Measurements from ENCODE around the gene NFKBIL1.

The NFKBIL1 gene

DNA sequence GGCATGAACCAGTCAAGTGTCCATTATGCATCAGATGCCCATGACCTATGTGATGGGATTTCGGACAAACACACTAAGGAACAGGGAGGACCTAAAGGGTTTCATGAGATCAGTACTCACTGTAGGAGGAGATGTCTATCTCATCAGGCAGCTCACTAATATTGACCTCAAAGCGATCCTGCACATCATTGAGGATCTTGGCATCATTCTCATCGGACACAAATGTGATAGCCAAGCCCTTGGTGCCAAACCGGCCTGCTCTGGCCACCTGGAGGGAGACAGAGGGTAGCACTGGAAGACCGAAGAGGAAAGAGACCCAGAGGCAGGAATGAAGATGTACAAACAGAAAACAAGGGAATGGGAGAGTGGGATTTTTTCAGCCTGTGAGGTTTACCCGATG is 16.7 kb upstream of the NFKBIL1 start:
- in situ Hi-C loops (cut with MboI; ENCODE audit: low sequenced_read_pairs, unreplicated experiment): no loop called here
- DNase-seq (ENCODE audit: low spot score): no peak
- TF ChIP-seq, protein P1, sequence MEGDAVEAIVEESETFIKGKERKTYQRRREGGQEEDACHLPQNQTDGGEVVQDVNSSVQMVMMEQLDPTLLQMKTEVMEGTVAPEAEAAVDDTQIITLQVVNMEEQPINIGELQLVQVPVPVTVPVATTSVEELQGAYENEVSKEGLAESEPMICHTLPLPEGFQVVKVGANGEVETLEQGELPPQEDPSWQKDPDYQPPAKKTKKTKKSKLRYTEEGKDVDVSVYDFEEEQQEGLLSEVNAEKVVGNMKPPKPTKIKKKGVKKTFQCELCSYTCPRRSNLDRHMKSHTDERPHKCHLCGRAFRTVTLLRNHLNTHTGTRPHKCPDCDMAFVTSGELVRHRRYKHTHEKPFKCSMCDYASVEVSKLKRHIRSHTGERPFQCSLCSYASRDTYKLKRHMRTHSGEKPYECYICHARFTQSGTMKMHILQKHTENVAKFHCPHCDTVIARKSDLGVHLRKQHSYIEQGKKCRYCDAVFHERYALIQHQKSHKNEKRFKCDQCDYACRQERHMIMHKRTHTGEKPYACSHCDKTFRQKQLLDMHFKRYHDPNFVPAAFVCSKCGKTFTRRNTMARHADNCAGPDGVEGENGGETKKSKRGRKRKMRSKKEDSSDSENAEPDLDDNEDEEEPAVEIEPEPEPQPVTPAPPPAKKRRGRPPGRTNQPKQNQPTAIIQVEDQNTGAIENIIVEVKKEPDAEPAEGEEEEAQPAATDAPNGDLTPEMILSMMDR (IDR thresholded peaks at IDR 0.05; ENCODE audit: borderline replicate concordance, control extremely low read depth, extremely low read depth, insufficient read depth, missing control alignments): no peak

DNA sequence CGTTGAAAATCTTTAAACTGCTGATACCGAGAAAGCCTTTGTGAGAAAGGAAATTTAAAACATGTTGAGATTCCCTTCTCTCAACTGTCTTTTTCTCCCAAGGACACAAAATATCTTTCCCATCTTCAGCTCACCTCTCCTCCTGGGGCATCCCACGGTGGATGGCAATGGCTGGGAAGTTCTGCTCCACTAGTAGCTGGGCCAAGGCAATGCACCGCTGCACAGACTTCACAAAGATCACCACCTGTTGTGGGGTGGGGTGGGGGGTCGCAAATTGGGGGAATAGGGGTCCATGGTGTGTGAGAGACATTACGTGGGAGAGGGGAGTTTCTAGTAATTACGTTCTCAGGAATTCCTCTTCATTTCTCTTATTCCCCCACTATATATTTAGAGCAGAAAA is 16.2 kb upstream of the NFKBIL1 start:
- in situ Hi-C loops (cut with MboI; ENCODE audit: low sequenced_read_pairs, unreplicated experiment): no loop called here
- DNase-seq (ENCODE audit: low spot score): no peak
- TF ChIP-seq, protein P1 (IDR thresholded peaks at IDR 0.05; ENCODE audit: borderline replicate concordance, control extremely low read depth, extremely low read depth, insufficient read depth, missing control alignments): no peak

DNA sequence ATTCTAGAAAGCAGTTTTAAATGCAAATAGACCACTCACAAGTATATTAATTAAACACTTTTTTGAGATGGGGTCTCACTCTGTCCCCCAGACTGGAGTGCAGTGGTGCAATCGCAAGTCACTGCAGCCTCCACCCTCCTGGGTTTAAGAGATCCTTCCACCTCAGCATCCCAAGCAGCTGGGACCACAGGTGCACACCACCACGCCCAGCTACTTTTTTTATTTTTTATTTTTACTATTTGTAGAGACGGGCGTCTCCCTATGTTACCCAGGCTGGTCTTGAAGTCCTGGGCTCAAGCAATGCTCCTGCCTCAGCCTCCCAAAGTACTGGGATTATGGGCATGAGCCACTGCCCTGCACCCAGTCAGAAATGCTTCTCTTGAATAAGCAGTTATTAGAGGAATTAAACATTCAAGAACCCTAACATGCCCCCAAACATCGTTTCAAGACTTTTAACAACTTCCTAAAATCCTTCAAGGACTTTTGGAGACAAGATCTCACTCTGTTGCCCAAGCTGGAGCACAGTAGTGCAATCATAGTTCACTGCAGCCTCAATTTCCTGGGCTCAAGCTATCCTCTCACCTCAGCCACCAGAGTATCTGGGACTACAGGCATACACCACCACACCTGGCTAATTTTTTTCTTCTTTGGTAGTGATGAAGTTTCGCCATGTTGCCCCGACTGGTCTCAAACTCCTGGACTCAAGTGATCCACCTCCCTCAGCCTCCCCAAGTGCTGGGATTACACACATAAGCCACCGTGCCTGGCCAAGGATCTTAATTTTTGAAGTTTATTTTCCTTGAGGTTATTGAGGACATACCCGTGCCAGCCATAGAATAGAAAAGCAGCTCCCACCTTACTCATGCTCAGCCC is 15.4 kb upstream of the NFKBIL1 start:
- DNase-seq (ENCODE audit: low spot score): no peak
- in situ Hi-C loops (cut with MboI; ENCODE audit: low sequenced_read_pairs, unreplicated experiment): no loop called here
- TF ChIP-seq, protein P1 (IDR thresholded peaks at IDR 0.05; ENCODE audit: borderline replicate concordance, control extremely low read depth, extremely low read depth, insufficient read depth, missing control alignments): no peak

DNA sequence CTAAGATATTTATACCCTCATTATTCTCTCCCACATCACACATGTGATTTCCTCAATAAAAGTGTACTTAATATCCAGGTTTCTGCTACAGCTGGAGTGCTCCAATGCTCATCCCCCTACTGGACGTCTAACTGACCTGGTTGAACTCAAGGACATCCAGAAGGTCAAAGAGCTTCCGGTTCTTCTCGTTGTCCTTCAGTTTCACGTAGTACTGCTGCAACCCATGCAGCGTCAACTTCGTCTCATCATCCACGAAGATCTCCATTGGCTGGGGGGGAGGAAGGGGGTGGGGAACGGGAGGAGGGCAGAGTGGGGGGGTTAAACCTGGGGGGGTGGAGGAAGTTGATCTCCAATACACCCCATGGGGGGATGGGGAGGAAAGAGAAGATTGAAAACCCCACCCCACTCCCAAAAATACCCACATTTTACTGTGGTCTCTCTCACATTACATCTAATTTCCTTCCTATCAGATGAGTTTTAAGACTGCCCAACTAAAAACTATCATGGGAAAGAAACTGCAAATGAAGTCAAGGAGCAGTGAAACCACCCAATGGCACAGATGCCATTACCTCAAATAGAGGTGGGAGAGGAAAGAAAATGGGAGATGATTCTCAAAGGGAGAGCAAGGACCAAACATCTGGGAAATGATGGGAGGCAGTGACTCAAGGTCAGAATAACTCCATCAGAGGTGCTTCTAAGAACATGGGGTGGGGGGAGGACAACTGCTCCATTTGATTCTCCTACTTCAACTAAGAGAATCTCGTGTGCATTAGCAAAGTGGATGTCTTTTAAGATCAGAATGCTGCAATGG is 14.6 kb upstream of the NFKBIL1 start:
- in situ Hi-C loops (cut with MboI; ENCODE audit: low sequenced_read_pairs, unreplicated experiment): no loop called here
- DNase-seq (ENCODE audit: low spot score): no peak
- TF ChIP-seq, protein P1 (IDR thresholded peaks at IDR 0.05; ENCODE audit: borderline replicate concordance, control extremely low read depth, extremely low read depth, insufficient read depth, missing control alignments): no peak

DNA sequence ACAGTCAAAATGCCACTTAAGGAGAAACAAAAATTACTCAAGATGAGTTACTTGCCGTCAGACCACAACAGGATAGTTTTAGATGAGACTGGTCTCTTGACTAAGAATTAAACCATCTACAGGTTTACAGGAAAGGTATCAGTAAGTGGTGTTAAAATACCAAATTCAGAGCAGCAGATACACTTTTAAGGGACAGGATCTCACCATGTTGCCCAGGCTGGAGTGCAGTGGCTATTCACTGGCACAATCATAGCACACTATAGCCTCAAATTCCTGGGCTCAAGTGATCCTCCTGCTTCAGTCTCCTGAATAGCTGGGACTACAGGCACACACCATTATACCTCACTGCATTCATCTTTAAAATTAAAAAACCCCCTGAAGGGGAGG is 14.0 kb upstream of the NFKBIL1 start:
- TF ChIP-seq, protein P1 (IDR thresholded peaks at IDR 0.05; ENCODE audit: borderline replicate concordance, control extremely low read depth, extremely low read depth, insufficient read depth, missing control alignments): no peak
- no peak for DNase-seq (ENCODE audit: low spot score)
- in situ Hi-C loops (cut with MboI; ENCODE audit: low sequenced_read_pairs, unreplicated experiment): no loop called here

DNA sequence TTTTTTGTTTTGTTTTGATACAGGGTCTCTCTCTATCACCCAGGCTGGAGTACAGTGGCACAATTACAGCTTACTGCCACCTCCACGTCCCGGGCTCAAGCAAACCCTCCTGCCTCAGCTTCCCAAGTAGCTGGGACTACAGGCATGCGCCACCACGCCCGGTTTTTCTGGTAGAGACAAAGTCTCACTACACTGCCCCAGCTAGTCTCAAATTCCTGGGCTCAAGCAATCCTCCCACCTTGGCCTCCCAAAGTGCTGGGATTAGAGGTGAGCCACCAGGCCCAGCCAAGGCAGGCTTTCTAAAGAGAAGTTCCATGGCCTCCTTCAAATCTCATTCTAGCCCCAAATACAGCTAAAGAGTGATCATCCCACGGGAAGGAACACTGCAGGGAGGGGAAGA is 13.4 kb upstream of the NFKBIL1 start:
- in situ Hi-C loops (cut with MboI; ENCODE audit: low sequenced_read_pairs, unreplicated experiment): no loop called here
- DNase-seq (ENCODE audit: low spot score): no peak
- TF ChIP-seq, protein P1 (IDR thresholded peaks at IDR 0.05; ENCODE audit: borderline replicate concordance, control extremely low read depth, extremely low read depth, insufficient read depth, missing control alignments): no peak

Measured in GM13976 (cell line).